ENCODE results near the gene RNF40.

The RNF40 gene

GRCh38 chr16:30762991-30763725, 1.0 kb downstream of the RNF40 start:
- DNase-seq (ENCODE audit: low read depth, low spot score) = no peak

- no peak for DNase-seq (ENCODE audit: low read depth, low spot score)
Observed at GRCh38 chr16:30764086-30764485, 2.0 kb downstream of the RNF40 start.

- DNase-seq (ENCODE audit: low read depth, low spot score) = no peak
Observed at GRCh38 chr16:30764816-30765465, 2.8 kb downstream of the RNF40 start.

GRCh38 chr16:30766206-30766932, 4.2 kb downstream of the RNF40 start:
- no peak for DNase-seq (ENCODE audit: low read depth, low spot score)

GRCh38 chr16:30766933-30767284, 4.8 kb downstream of the RNF40 start:
- DNase-seq (ENCODE audit: low read depth, low spot score) = no peak

- DNase-seq (ENCODE audit: low read depth, low spot score) = no peak
Observed at GRCh38 chr16:30767767-30768465, 5.8 kb downstream of the RNF40 start.

- no peak for DNase-seq (ENCODE audit: low read depth, low spot score)
Observed at GRCh38 chr16:30768583-30769181, 6.6 kb downstream of the RNF40 start.

- no peak for DNase-seq (ENCODE audit: low read depth, low spot score)
Observed at GRCh38 chr16:30769379-30770089, 7.4 kb downstream of the RNF40 start.

GRCh38 chr16:30771726-30772125, 9.6 kb downstream of the RNF40 start:
- no peak for DNase-seq (ENCODE audit: low read depth, low spot score)

GRCh38 chr16:30773826-30774225, 11.7 kb downstream of the RNF40 start:
- DNase-seq (ENCODE audit: low read depth, low spot score) = no peak

- DNase-seq (ENCODE audit: low read depth, low spot score) = no peak
Observed at GRCh38 chr16:30774367-30775130, 12.4 kb downstream of the RNF40 start.

- no peak for DNase-seq (ENCODE audit: low read depth, low spot score)
Observed at GRCh38 chr16:30775131-30775391, 12.9 kb downstream of the RNF40 start.

GRCh38 chr16:30775392-30776188, 13.5 kb downstream of the RNF40 start:
- peak; percentile 77 for DNase-seq (ENCODE audit: low read depth, low spot score)

- DNase-seq (ENCODE audit: low read depth, low spot score) = no peak
Observed at GRCh38 chr16:30777591-30778297, 15.6 kb downstream of the RNF40 start.

GRCh38 chr16:30778549-30779244, 16.6 kb downstream of the RNF40 start:
- DNase-seq (ENCODE audit: low read depth, low spot score) = no peak

- no peak for DNase-seq (ENCODE audit: low read depth, low spot score)
Observed at GRCh38 chr16:30779596-30779995, 17.5 kb downstream of the RNF40 start.

- no peak for DNase-seq (ENCODE audit: low read depth, low spot score)
Observed at GRCh38 chr16:30780021-30780420, 17.9 kb downstream of the RNF40 start.

- no peak for DNase-seq (ENCODE audit: low read depth, low spot score)
Observed at GRCh38 chr16:30780549-30780948, 18.4 kb downstream of the RNF40 start.
